WTC11 (cell line): Measurements from ENCODE around the gene DMAC1. TPM values are rescaled to one million over a fixed set of nuclear protein-coding genes. Genes with fewer than 3 reads are reported as not detected.

ENCODE experiments used
- ATAC-seq: fragments of 200-7000 bp; cut with Tn5 transposase; 2 replicates; pipeline ENCODE4 v1.10.0; 2021; ENCODE audit warnings: mild to moderate bottlenecking, moderate library complexity
- CTCF ChIA-PET: fragments of 300-600 bp; sonication (Branson Sonifier 250); formaldehyde crosslinking; loops from one replicate; lab custom pipeline; 2021; ENCODE audit warnings: antibody characterized with exemption; lab: Charles Lee
- POLR2A ChIA-PET: fragments of 350-600 bp; sonication (Branson Sonifier 250); formaldehyde crosslinking; loops from one replicate; lab custom pipeline; 2021; ENCODE audit warnings: antibody characterized with exemption; lab: Charles Lee
- DNase-seq: peaks from one replicate; pipeline ENCODE4 v3.0.0; 2021; ENCODE audit warnings: low spot score
- H3K27ac Mint-ChIP-seq: 2 replicates; pipeline ENCODE4 v1.8.0; 2021; ENCODE audit warnings: mixed read lengths
- H3K27me3 Mint-ChIP-seq: 2 replicates; pipeline ENCODE4 v1.8.0; 2021; ENCODE audit warnings: low read depth, mild to moderate bottlenecking, moderate library complexity, mixed read lengths
- H3K36me3 Mint-ChIP-seq: 2 replicates; pipeline ENCODE4 v1.8.0; 2021; ENCODE audit warnings: mixed read lengths
- H3K4me1 Mint-ChIP-seq: 2 replicates; pipeline ENCODE4 v1.8.0; 2022; ENCODE audit warnings: mixed read lengths
- H3K4me3 Mint-ChIP-seq: 2 replicates; pipeline ENCODE4 v1.8.0; 2021; ENCODE audit warnings: mild to moderate bottlenecking, moderate library complexity, mixed read lengths
- H3K9me3 Mint-ChIP-seq: 2 replicates; pipeline ENCODE4 v1.8.0; 2021; ENCODE audit warnings: mixed read lengths
- AFF4 ChIP-seq: sonication (generic); formaldehyde crosslinking; IDR thresholded peaks from 2 replicates; pipeline ENCODE4 v1.8.1; 2023; ENCODE audit warnings: mild to moderate bottlenecking, missing genetic modification reagents, borderline replicate concordance
- EMX1 ChIP-seq: fragments of 250-450 bp; sonication (Bioruptor Pico); IDR thresholded peaks from 2 replicates; pipeline ENCODE4 v1.8.0; 2021; ENCODE audit warnings: mild to moderate bottlenecking
- ETV6 ChIP-seq: sonication (generic); formaldehyde crosslinking; IDR thresholded peaks from 2 replicates; pipeline ENCODE4 v1.8.1; 2022; ENCODE audit warnings: mild to moderate bottlenecking, missing genetic modification reagents
- FOXK1 ChIP-seq: sonication (generic); formaldehyde crosslinking; IDR thresholded peaks from 2 replicates; pipeline ENCODE4 v1.8.0; 2022; ENCODE audit warnings: mild to moderate bottlenecking, moderate library complexity, missing genetic modification reagents
- FOXP1 ChIP-seq: sonication (generic); formaldehyde crosslinking; IDR thresholded peaks from 2 replicates; pipeline ENCODE4 v1.8.0; 2022; ENCODE audit warnings: missing genetic modification reagents, mild to moderate bottlenecking, moderate library complexity, borderline replicate concordance
- RELA ChIP-seq: sonication (generic); formaldehyde crosslinking; IDR thresholded peaks from 2 replicates; pipeline ENCODE4 v1.8.1; 2022; ENCODE audit warnings: missing genetic modification reagents, mild to moderate bottlenecking, borderline replicate concordance
- SMAD4 ChIP-seq: sonication (generic); formaldehyde crosslinking; IDR thresholded peaks from 2 replicates; pipeline ENCODE4 v1.8.0; 2022; ENCODE audit warnings: mild to moderate bottlenecking, missing genetic modification reagents
- TEAD4 ChIP-seq: sonication (generic); formaldehyde crosslinking; IDR thresholded peaks from 2 replicates; pipeline ENCODE4 v1.8.0; 2022; ENCODE audit warnings: mild to moderate bottlenecking, missing genetic modification reagents
- ZNF281 ChIP-seq: sonication (generic); formaldehyde crosslinking; IDR thresholded peaks from 2 replicates; pipeline ENCODE4 v1.8.0; 2023; ENCODE audit warnings: mild to moderate bottlenecking, missing genetic modification reagents
- ZNF423 ChIP-seq: fragments of 250-450 bp; sonication (Bioruptor Pico); IDR thresholded peaks from 2 replicates; pipeline ENCODE4 v2.1.2; 2022; ENCODE audit warnings: mild to moderate bottlenecking, moderate library complexity
- ZSCAN18 ChIP-seq: fragments of 250-450 bp; sonication (Bioruptor Pico); IDR thresholded peaks from 2 replicates; pipeline ENCODE4 v2.1.2; 2022; ENCODE audit warnings: mild to moderate bottlenecking, moderate library complexity
- total RNA-seq: library from RNA; stranded (reverse); gene quantifications from 3 replicates; pipeline ENCODE4 v1.2.3, GENCODE V29; 2021

DMAC1 gene
- total RNA-seq, 1 experiment from 2014 or later: 71.2 TPM

DNA sequence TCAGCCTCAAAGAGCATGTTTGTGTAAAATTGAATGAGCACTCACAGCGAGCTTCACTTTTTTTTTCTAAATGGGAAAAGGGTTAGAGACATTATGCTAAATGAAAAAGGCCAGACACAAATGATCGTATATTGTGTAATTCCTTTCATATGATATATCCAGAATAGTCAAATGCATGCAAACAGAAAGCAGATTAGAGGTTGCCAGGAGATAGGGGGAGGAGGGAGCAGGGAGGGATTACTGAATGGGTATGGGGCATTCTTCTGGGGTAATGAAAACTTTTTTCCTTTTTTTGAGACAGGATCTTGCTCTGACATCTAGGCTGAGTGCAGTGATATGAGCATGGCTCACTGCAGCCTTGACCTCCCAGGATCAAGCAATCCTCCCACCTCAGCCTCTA is 47.1 kb downstream of the DMAC1 start:
- ChIA-PET POLR2A (no interaction called here), CTCF (no interaction called here)
- Mint-ChIP-seq H3K36me3 (no peaks in the 10 kb centered on the region), H3K4me3 (no peak overlapping the region), H3K27ac (no peak overlapping the region), H3K4me1 (peaks cover 18% of the 10 kb centered on the region), H3K27me3 (no peaks in the 10 kb centered on the region), H3K9me3 (no peaks in the 10 kb centered on the region)
- no peak for TF ChIP-seq ZNF281 (CRISPR knock-in tag)
- TF ChIP-seq FOXK1: no peak
- TF ChIP-seq AFF4 (CRISPR knock-in tag): no peak
- TF ChIP-seq SMAD4 (CRISPR knock-in tag): no peak
- no peak for TF ChIP-seq RELA (CRISPR knock-in tag)
- TF ChIP-seq TEAD4 (CRISPR knock-in tag): no peak
- no peak for TF ChIP-seq ETV6 (CRISPR knock-in tag)
- no peak for TF ChIP-seq EMX1 (CRISPR knock-in tag)
- TF ChIP-seq ZSCAN18: no peak
- no peak for TF ChIP-seq ZNF423 (CRISPR knock-in tag)
- TF ChIP-seq FOXP1 (CRISPR knock-in tag): no peak
- no peak for DNase-seq
- ATAC-seq: no peak
